ENCODE data around the gene METTL17. TPM values are rescaled to one million over a fixed set of nuclear protein-coding genes. Genes with fewer than 3 reads are reported as not detected.
"Not testable (repeated sequence)": the region's sequence is repeated elsewhere in the genome, so short reads cannot be mapped to it uniquely, and the experiment has no call there.

METTL17 gene
- total RNA-seq, 1 donor from 2014 or later: 102 TPM

GRCh38 chr14:20996521-20996920, 6.7 kb downstream of the METTL17 start:
- intact Hi-C loops (cut with micrococcal nuclease): no loop called here

- intact Hi-C loops (cut with micrococcal nuclease): no loop called here
Measured at GRCh38 chr14:20997115-20997514, 7.3 kb downstream of the METTL17 start.

GRCh38 chr14:20997564-20997963, 7.8 kb downstream of the METTL17 start:
- intact Hi-C loops (cut with micrococcal nuclease): no loop called here

GRCh38 chr14:20998139-20998538, 8.4 kb downstream of the METTL17 start:
- intact Hi-C loops (cut with micrococcal nuclease): no loop called here

GRCh38 chr14:20998674-20999366, 9.0 kb downstream of the METTL17 start, which contains the start of gene SLC39A2:
Gene SLC39A2, plus strand, starts transcription at chr14:20999293. Its CDS starts 154 bp downstream, at chr14:20999447.
- intact Hi-C loops (cut with micrococcal nuclease): no loop called here

DNA sequence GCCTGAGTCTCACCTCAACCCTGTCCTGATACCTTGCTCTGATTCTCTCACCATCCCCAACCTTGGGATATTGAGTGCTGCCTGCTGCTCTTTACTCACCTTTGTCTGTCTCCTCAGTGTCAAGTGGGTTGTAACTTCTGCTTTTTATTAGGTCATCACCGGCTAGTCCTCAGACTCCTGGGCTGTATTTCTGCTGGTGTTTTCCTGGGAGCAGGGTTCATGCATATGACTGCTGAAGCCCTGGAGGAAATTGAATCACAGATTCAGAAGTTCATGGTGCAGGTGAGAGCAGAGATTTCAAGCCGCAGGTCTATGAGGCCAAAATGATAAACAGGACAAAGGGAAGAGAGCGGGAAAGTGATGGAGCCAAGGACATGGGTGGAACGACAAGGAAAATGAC, 9.8 kb downstream of the METTL17 start:
- intact Hi-C loops (cut with micrococcal nuclease): no loop called here

GRCh38 chr14:21001218-21001617, 11.4 kb downstream of the METTL17 start:
- intact Hi-C loops (cut with micrococcal nuclease): no loop called here

GRCh38 chr14:21003788-21004346, 14.1 kb downstream of the METTL17 start:
- intact Hi-C loops (cut with micrococcal nuclease): no loop called here

GRCh38 chr14:21009721-21010120, 19.9 kb downstream of the METTL17 start:
- intact Hi-C loops (cut with micrococcal nuclease): not testable (repeated sequence)

DNA sequence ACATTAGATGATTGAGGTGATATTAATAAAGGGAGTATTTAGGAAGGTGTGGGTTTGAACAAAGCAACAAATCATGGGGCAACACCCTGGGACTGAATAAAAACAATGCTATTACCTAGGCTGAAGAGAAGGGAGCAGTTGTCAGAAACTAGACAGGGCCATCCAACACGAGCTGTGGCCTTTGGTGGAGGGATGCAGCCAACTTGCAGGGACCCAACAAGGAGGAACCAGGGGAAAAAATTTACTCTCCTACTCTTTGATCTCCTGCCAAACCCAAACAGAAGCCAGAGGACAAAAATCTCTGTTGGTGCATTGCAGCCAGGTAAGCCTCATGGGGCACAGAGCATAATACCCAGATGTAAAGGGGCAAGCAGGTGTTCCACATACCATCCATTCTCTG, 21.4 kb downstream of the METTL17 start:
- intact Hi-C loops (cut with micrococcal nuclease): no loop called here

GRCh38 chr14:21014761-21015190, 25.0 kb downstream of the METTL17 start:
- intact Hi-C loops (cut with micrococcal nuclease): loop anchor here (1.0 kb wide), 3 partner anchors 26 to 90 kb away; no protein-coding TSS in a partner anchor

DNA sequence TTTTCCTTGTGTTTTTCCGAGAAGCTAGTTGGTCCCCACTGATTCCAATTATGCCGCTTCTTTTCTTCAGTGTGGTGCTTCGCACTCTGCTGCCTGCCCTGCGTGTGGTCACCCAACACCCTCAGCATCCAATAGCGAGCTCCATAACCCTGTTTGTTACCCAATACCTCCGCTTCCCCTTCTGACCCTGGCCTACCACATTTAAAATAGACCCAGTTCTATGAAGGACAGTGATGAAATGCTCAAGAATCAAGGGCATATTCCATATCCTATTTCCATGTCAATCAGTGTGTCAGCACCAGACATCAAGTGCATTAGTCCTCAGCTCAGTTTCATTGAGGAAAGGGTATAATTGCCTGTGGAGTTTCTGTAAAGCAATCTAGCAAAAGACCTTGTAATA, 25.5 kb downstream of the METTL17 start:
- intact Hi-C loops (cut with micrococcal nuclease): no loop called here

GRCh38 chr14:21016413-21017190, 26.8 kb downstream of the METTL17 start:
- intact Hi-C loops (cut with micrococcal nuclease): no loop called here

DNA sequence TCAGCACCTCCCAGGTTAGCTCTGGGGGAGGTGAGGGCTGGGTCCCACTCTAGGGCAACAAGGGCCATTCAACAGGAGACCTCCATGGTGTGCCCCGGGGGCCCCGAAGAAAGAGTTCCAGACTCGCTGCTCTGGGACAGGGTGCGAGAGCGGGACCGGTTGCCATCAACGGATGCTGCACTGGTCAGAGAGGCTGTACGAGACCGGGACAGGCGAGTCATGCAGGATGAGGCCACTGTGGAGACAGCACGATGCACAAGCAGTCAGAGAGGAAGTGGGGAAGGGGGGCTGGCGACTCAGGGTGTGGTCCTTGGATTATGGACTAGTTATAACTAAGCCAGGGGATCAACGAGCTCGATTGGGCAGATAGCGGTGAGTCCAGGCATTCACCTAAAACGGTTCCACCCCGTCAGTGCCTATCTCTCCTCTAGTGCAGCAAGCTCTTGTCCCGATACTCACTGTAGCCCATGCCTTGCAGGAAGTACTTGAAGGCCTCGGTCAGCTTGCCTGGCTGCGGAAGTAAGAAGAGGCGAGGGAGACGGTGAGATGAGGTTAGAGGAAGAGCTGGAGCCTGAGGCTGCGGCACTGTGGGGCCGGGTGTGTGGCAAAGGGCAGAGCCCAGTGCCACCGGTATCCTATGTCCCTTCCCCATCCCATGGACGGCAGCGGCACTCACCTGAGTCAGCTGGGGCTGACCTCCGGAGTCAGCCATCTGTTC, 27.9 kb downstream of the METTL17 start:
- intact Hi-C loops (cut with micrococcal nuclease): no loop called here

DNA sequence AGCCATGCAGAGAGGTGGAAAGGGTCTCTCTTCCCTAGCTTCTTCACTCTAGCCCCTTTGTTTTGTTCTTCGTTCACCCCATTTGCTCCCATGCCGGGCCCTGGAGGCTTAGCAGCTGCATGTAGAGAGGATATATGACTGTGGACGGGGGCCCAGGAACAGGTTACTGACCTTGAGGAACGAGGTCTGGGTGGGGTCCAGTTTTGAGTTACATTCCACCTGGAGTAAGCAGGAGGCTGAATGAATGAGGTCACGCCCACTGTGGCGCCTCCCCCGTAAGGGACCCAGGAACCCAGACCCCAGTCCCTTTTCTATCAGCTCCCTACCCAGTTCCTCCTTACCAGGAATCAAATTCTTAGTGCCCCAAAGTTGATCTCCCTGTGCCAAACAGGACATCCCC, 28.5 kb downstream of the METTL17 start:
- intact Hi-C loops (cut with micrococcal nuclease): no loop called here

- intact Hi-C loops (cut with micrococcal nuclease): no loop called here
Measured at GRCh38 chr14:21018781-21019180, 29.0 kb downstream of the METTL17 start.

DNA sequence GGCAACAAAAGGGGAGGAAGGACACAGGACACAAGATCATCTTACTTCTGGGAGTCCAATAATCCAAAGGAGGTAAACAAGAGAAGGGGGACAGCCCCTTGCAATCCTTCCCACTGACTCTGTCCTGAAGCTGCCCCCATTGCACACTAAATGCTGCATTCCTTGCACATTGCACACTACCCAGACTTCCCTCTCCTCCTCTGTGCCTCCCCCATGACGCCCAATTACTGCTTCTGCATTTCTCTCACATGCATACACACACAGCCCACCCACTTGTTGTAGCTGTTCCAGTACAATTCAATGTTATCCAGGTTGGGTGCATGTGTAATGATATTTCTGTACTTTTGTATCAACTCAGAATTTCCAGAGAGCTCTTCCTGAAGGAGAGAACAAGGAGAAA, 29.6 kb downstream of the METTL17 start:
- intact Hi-C loops (cut with micrococcal nuclease): no loop called here

- intact Hi-C loops (cut with micrococcal nuclease): no loop called here
Measured at GRCh38 chr14:21020977-21021545, 31.3 kb downstream of the METTL17 start.

- intact Hi-C loops (cut with micrococcal nuclease): no loop called here
Measured at GRCh38 chr14:21022686-21023085, 32.9 kb downstream of the METTL17 start.

- intact Hi-C loops (cut with micrococcal nuclease): no loop called here
Measured at GRCh38 chr14:21023174-21023573, 33.4 kb downstream of the METTL17 start.
